ENCODE measurements around the gene PHACTR2. TPM values are rescaled to one million over a fixed set of nuclear protein-coding genes. Genes with fewer than 3 reads are reported as not detected.

Gene PHACTR2
- total and polyA plus RNA-seq, 2 of the 13 experiments (the other 11 are each of a cell fraction or from before 2014, with no cell fraction given): 11.3 to 28.2 TPM

GRCh38 chr6:143842902-143843676 lies 165.3 kb downstream of the PHACTR2 start, which contains the start of gene LTV1 (continued):
- TF ChIP-seq ZNF362 (CRISPR knock-in tag; IDR thresholded peaks at IDR 0.05; ENCODE audit: borderline replicate concordance) (peak; percentile 81), JUND (CRISPR knock-in tag; IDR thresholded peaks at IDR 0.05) (peak; percentile 89; the same call in 1 of the 2 replicates), ZMAT5 (CRISPR knock-in tag; IDR thresholded peaks at IDR 0.05; ENCODE audit: borderline replicate concordance, low read depth) (no peak), PLSCR1 (CRISPR knock-in tag; IDR thresholded peaks at IDR 0.05; ENCODE audit: borderline replicate concordance) (no peak), USF2 (IDR thresholded peaks at IDR 0.05; ENCODE audit: low read depth, low read length) (no peak), USF2 (CRISPR knock-in tag; IDR thresholded peaks at IDR 0.05; ENCODE audit: borderline replicate concordance) (peak; percentile 34), RFX3 (CRISPR knock-in tag; IDR thresholded peaks at IDR 0.05) (peak; percentile 92), PPARG (CRISPR knock-in tag; conservative IDR thresholded peaks at IDR 0.05) (0 out of 2 replicates have a peak, but pooled peaks have one; percentile 60), MYNN (CRISPR knock-in tag; IDR thresholded peaks at IDR 0.05; ENCODE audit: low read depth) (peak; percentile 93), BRF2 (CRISPR knock-in tag; IDR thresholded peaks at IDR 0.05) (peak; percentile 87), CHD2 (IDR thresholded peaks at IDR 0.05; ENCODE audit: low read depth, low read length) (peak; percentile 99), FOXP1 (IDR thresholded peaks at IDR 0.05) (no peak), FOXP1 (CRISPR knock-in tag; IDR thresholded peaks at IDR 0.05) (no peak), JUNB (CRISPR knock-in tag; IDR thresholded peaks at IDR 0.05; ENCODE audit: borderline replicate concordance) (peak; percentile 73; the same call in 1 of the 2 replicates), SOX5 (CRISPR knock-in tag; IDR thresholded peaks at IDR 0.05; ENCODE audit: borderline replicate concordance) (peak; percentile 80), KDM1A (CRISPR knock-in tag; IDR thresholded peaks at IDR 0.05) (peak; percentile 61; the same call in 1 of the 2 replicates), NFIB (CRISPR knock-in tag; IDR thresholded peaks at IDR 0.05; ENCODE audit: borderline replicate concordance) (no peak), PHF8 (CRISPR knock-in tag; IDR thresholded peaks at IDR 0.05) (peak; percentile 100), ZNF460 (CRISPR knock-in tag; IDR thresholded peaks at IDR 0.05; ENCODE audit: borderline replicate concordance) (peak; percentile 9; the same call in 1 of the 2 replicates), ZNF253 (CRISPR knock-in tag; IDR thresholded peaks at IDR 0.05; ENCODE audit: borderline replicate concordance) (peak; percentile 99), HINFP (CRISPR knock-in tag; IDR thresholded peaks at IDR 0.05; ENCODE audit: low read depth) (peak; percentile 92; the same call in 1 of the 2 replicates), ZEB1 (IDR thresholded peaks at IDR 0.05; ENCODE audit: insufficient replicate concordance, low read depth) (no peak), JDP2 (CRISPR knock-in tag; IDR thresholded peaks at IDR 0.05; ENCODE audit: borderline replicate concordance) (peak; percentile 55; the same call in 1 of the 2 replicates)

All from HepG2 (cell line).